ENCODE data around the gene GATAD2B. TPM values are rescaled to one million over a fixed set of nuclear protein-coding genes. Genes with fewer than 3 reads are reported as not detected.

GATAD2B gene
- total RNA-seq, result 7.3 and 11.4 TPM in 2 replicates

GRCh38 chr1:153922972-153923925 is at the start of gene GATAD2B:
Gene GATAD2B, minus strand, starts transcription at chr1:153922972. Its CDS starts 94,625 bp downstream, at chr1:153828347.

GRCh38 chr1:153967107-153967999 is 44.6 kb upstream of the GATAD2B start, which contains the start of gene CREB3L4:
Gene CREB3L4, plus strand, starts transcription at chr1:153967902. Its CDS starts 624 bp downstream, at chr1:153968526.

GRCh38 chr1:153963030-153963849 is 40.5 kb upstream of the GATAD2B start, which contains the start of gene SLC39A1:
Gene SLC39A1, minus strand, starts transcription at chr1:153963537. Its CDS starts 822 bp downstream, at chr1:153962715.

GRCh38 chr1:153958111-153958960 is 35.6 kb upstream of the GATAD2B start, which contains the start of gene CRTC2:
Gene CRTC2, minus strand, starts transcription at chr1:153958612. Its CDS starts 115 bp downstream, at chr1:153958497.

GRCh38 chr1:153946622-153947241 is 24.0 kb upstream of the GATAD2B start, which contains the start of gene DENND4B:
Gene DENND4B, minus strand, starts transcription at chr1:153946718. Its CDS starts 2,344 bp downstream, at chr1:153944374.

GRCh38 chr1:153774780-153775457 is 147.9 kb downstream of the GATAD2B start, which contains the start of gene SLC27A3:
Gene SLC27A3, plus strand, starts transcription at chr1:153775407. Its CDS starts 91 bp downstream, at chr1:153775498.

Small RNA genes lying within 50 kb of the gene (small RNA-seq; reads per million reads assigned to genes)
- not detected for gene AL831737.1 (ENCODE audit: low replicate concordance)
- not detected for gene MIR6737 (ENCODE audit: low replicate concordance)
- gene RF00019 (ENCODE audit: low replicate concordance), result not detected

Other genes with a start within 250 kb of the GATAD2B start
- gene NPR1, start 244.3 kb downstream of the GATAD2B start, total RNA-seq, result 0.14 and 0.88 TPM in 2 replicates
- gene INTS3, start 194.9 kb downstream of the GATAD2B start, total RNA-seq, result 51.6 and 51.8 TPM in 2 replicates
- 6.7 and 15.3 TPM in 2 replicates for gene SLC27A3, start 147.6 kb downstream of the GATAD2B start, total RNA-seq
- 26.9 and 28.2 TPM in 2 replicates for gene DENND4B, start 23.7 kb upstream of the GATAD2B start, total RNA-seq
- gene CRTC2, start 35.6 kb upstream of the GATAD2B start, total RNA-seq, result 7.7 and 8.3 TPM in 2 replicates
- 117 and 125 TPM in 2 replicates for gene SLC39A1, start 40.6 kb upstream of the GATAD2B start, total RNA-seq
- 7.2 and 11.6 TPM in 2 replicates for gene CREB3L4, start 44.9 kb upstream of the GATAD2B start, total RNA-seq
- gene JTB, start 54.7 kb upstream of the GATAD2B start, total RNA-seq, result 109 and 147 TPM in 2 replicates
- 30.9 and 105 TPM in 2 replicates for gene RAB13, start 63.4 kb upstream of the GATAD2B start, total RNA-seq
- gene RPS27, start 67.8 kb upstream of the GATAD2B start, total RNA-seq, result 955 and 1,777 TPM in 2 replicates
- under 0.01 TPM in 2 replicates for gene NUP210L, start 232.1 kb upstream of the GATAD2B start, total RNA-seq